Measurements from ENCODE around the gene LDAF1. TPM values are rescaled to one million over a fixed set of nuclear protein-coding genes. Genes with fewer than 3 reads are reported as not detected.

LDAF1 gene
- total and polyA plus RNA-seq, 2 donors (not counting 1 experiment from before 2014, with no cell fraction given): 11.3 to 21.1 TPM

GRCh38 chr16:21205303-21205702 lies 46.8 kb downstream of the LDAF1 start:
- ChIA-PET POLR2A (no interaction called here), CTCF (no interaction called here)
- H3K27me3 Mint-ChIP-seq: peaks cover 26% of the 10 kb centered on the region
- DNase-seq (no peak), ATAC-seq (ENCODE audit: low read depth) (no peak)
- H3K4me2 ChIP-seq (replicated peaks; ENCODE audit: low read depth, low read length, poor library complexity, severe bottlenecking): no peak overlapping the region
- H3K4me1 Mint-ChIP-seq: no peaks in the 10 kb centered on the region
- no peaks in the 10 kb centered on the region for H4K20me1 ChIP-seq (ENCODE audit: control insufficient read depth, insufficient read depth, low read length, poor library complexity, severe bottlenecking)
- H3K27ac Mint-ChIP-seq: no peak overlapping the region
- no peaks in the 10 kb centered on the region for H3K4me1 ChIP-seq (ENCODE audit: control insufficient read depth in 2 of 2, insufficient read depth in 2 of 2, low read length in 2 of 2)
- no peak overlapping the region for H3K27ac ChIP-seq (ENCODE audit: low read length in 2 of 2)
- no peaks in the 10 kb centered on the region for H3K9me3 ChIP-seq (ENCODE audit: control extremely low read depth in 1 of 3, control insufficient read depth in 2 of 3, insufficient read depth in 1 of 3, low read length in 2 of 3)
- no peaks in the 10 kb centered on the region for H3K79me2 ChIP-seq (ENCODE audit: control insufficient read depth, insufficient read depth, low read length)
- no peaks in the 10 kb centered on the region for H3K9me3 Mint-ChIP-seq (ENCODE audit: insufficient read depth)
- no peaks in the 10 kb centered on the region for H3K36me3 ChIP-seq (replicated peaks in 1 of 2; ENCODE audit: control extremely low read depth in 1 of 2, control insufficient read depth in 1 of 2, extremely low read depth in 1 of 2, insufficient read depth in 2 of 2, low read length in 1 of 2)
- no peak overlapping the region for H3K4me3 ChIP-seq (ENCODE audit: control extremely low read depth in 1 of 5, extremely low read depth in 1 of 5, insufficient read depth in 1 of 5, low read depth in 2 of 5, low read length in 4 of 5)
- no peak overlapping the region for H3K4me3 Mint-ChIP-seq
- TF ChIP-seq CTCF (IDR thresholded peaks at IDR 0.05): no peak
- no peak for TF ChIP-seq EZH2 (IDR thresholded peaks at IDR 0.05; ENCODE audit: borderline replicate concordance, insufficient read depth, low read depth, low read length, poor library complexity, severe bottlenecking)
- peaks cover 0 to 8% (median 6%) of the 10 kb centered on the region in 4 experiments for H3K27me3 ChIP-seq (replicated peaks in 1 of 4; ENCODE audit: control extremely low read depth in 1 of 4, control insufficient read depth in 3 of 4, insufficient read depth in 4 of 4, low read length in 3 of 4)
- intact Hi-C loops (cut with micrococcal nuclease): no loop called here
- no peak overlapping the region for H3K9ac ChIP-seq (ENCODE audit: low read length)
- no peak overlapping the region for H2AFZ ChIP-seq (ENCODE audit: insufficient read depth, low read depth, low read length, poor library complexity, severe bottlenecking)

- Mint-ChIP-seq H3K27me3 (peaks cover 24% of the 10 kb centered on the region), H3K4me3 (no peak overlapping the region), H3K4me1 (no peaks in the 10 kb centered on the region), H3K27ac (no peak overlapping the region), H3K9me3 (ENCODE audit: insufficient read depth) (no peaks in the 10 kb centered on the region)
- H3K9me3 ChIP-seq (ENCODE audit: control extremely low read depth in 1 of 3, control insufficient read depth in 2 of 3, insufficient read depth in 1 of 3, low read length in 2 of 3): no peaks in the 10 kb centered on the region
- H3K4me2 ChIP-seq (replicated peaks; ENCODE audit: low read depth, low read length, poor library complexity, severe bottlenecking): no peak overlapping the region
- H3K4me1 ChIP-seq (ENCODE audit: control insufficient read depth in 2 of 2, insufficient read depth in 2 of 2, low read length in 2 of 2): no peaks in the 10 kb centered on the region
- H3K4me3 ChIP-seq (ENCODE audit: control extremely low read depth in 1 of 5, extremely low read depth in 1 of 5, insufficient read depth in 1 of 5, low read depth in 2 of 5, low read length in 4 of 5): no peak overlapping the region
- H3K9ac ChIP-seq (ENCODE audit: low read length): no peak overlapping the region
- no peak for ATAC-seq (ENCODE audit: low read depth)
- TF ChIP-seq EZH2 (IDR thresholded peaks at IDR 0.05; ENCODE audit: borderline replicate concordance, insufficient read depth, low read depth, low read length, poor library complexity, severe bottlenecking): no peak
- TF ChIP-seq CTCF (IDR thresholded peaks at IDR 0.05): no peak
- no peak overlapping the region for H3K27ac ChIP-seq (ENCODE audit: low read length in 2 of 2)
- 95% methylated on average over 4 of the region's 4 CpGs for WGBS (ENCODE audit: insufficient coverage)
- no peak for DNase-seq
- CTCF ChIA-PET: no interaction called here
- POLR2A ChIA-PET: no interaction called here
- peaks cover 0 to 9% (median 5%) of the 10 kb centered on the region in 4 experiments for H3K27me3 ChIP-seq (replicated peaks in 1 of 4; ENCODE audit: control extremely low read depth in 1 of 4, control insufficient read depth in 3 of 4, insufficient read depth in 4 of 4, low read length in 3 of 4)
- H2AFZ ChIP-seq (ENCODE audit: insufficient read depth, low read depth, low read length, poor library complexity, severe bottlenecking): no peak overlapping the region
- H3K79me2 ChIP-seq (ENCODE audit: control insufficient read depth, insufficient read depth, low read length): no peaks in the 10 kb centered on the region
- no peaks in the 10 kb centered on the region for H3K36me3 ChIP-seq (replicated peaks in 1 of 2; ENCODE audit: control extremely low read depth in 1 of 2, control insufficient read depth in 1 of 2, extremely low read depth in 1 of 2, insufficient read depth in 2 of 2, low read length in 1 of 2)
- H4K20me1 ChIP-seq (ENCODE audit: control insufficient read depth, insufficient read depth, low read length, poor library complexity, severe bottlenecking): no peaks in the 10 kb centered on the region
- intact Hi-C loops (cut with micrococcal nuclease): no loop called here
These were observed 48.1 kb downstream of the LDAF1 start for GRCh38 chr16:21206550-21206949.
